ENCODE measurements around the gene PDHX.

DNA sequence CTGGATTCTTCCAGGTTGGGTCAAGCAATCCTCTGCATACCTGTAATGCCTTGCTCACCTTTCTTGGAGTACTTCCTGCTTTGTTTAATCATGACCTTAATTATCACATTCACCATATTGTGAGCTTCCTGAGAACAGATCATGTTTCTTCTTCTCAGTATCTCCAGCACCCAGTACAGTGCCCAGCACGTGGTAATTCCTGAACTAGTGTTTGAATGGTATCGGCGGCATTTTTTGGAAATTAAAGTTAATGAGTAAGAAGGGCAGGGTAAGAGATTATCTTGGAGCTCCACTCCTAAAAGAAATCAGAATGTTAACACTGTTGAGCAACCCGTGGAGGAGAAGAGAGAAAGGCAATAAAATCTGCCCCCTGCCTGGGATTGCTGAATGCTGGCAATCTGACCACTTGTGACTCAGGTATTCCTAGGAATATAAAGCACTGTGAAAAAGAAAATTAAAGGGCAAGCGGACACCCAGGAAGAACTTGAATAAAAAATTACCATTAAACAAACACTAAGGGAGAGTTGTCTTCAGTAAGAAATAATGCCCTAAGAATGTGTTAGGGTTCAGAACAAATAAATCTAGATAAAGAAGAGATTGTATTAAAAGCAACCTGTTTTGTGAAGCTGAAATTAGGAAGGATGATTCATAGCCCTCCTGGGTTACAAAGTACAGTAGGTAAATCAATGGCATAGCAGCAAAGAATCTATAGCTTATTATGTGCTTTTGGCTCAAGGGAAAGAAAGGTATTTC is 92.9 kb downstream of the PDHX start:
- no peak for TF ChIP-seq POLR2A (IDR thresholded peaks at IDR 0.05)
- TF ChIP-seq, protein P1, sequence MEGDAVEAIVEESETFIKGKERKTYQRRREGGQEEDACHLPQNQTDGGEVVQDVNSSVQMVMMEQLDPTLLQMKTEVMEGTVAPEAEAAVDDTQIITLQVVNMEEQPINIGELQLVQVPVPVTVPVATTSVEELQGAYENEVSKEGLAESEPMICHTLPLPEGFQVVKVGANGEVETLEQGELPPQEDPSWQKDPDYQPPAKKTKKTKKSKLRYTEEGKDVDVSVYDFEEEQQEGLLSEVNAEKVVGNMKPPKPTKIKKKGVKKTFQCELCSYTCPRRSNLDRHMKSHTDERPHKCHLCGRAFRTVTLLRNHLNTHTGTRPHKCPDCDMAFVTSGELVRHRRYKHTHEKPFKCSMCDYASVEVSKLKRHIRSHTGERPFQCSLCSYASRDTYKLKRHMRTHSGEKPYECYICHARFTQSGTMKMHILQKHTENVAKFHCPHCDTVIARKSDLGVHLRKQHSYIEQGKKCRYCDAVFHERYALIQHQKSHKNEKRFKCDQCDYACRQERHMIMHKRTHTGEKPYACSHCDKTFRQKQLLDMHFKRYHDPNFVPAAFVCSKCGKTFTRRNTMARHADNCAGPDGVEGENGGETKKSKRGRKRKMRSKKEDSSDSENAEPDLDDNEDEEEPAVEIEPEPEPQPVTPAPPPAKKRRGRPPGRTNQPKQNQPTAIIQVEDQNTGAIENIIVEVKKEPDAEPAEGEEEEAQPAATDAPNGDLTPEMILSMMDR (IDR thresholded peaks at IDR 0.05): no peak
